ENCODE measurements around the gene OGFOD1.

OGFOD1 gene

GRCh38 chr16:56450986-56451752 is at the start of gene OGFOD1, which contains the start of gene NUDT21:
TSS of gene OGFOD1 (plus strand) at chr16:56451554. CDS start at chr16:56451613, 59 bp downstream.
TSS of gene NUDT21 (minus strand) at chr16:56451332. CDS start at chr16:56451202, 130 bp downstream.
- ATAC-seq = peak; percentile 98 to 99

DNA sequence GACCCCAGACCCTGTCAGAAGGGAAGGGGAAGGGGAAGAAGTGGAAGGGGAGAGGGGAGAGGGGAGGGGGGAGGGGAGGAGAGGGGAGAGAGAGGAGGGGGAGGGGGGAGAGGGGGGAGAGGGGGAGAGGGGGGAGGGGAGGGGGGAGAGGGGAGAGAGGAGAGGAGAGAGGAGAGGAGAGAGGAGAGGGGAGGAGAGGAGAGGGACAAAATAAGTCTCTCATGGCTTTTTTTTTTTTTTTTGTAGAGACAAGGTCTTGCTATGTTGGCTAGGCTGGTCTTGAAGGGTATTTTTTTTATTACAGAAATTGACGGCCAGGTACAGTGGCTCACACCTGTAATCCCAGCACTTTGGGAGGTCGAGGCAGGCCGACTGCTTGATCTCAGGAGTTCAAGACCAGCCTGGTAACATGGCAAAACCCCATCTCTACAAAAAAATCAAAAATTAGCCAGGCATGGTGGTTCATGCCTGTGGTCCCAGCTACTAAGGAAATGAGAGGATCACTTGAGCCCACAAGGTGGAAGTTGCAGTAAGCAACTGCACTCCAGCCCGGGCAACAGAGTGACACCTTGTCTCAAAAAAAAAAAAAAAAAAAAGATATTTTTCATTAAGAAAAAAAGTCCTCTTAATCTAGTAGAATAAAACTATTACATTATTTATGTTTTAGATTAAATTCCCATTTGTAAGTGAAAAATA is 45.2 kb upstream of the OGFOD1 start:
- no peak for ATAC-seq

DNA sequence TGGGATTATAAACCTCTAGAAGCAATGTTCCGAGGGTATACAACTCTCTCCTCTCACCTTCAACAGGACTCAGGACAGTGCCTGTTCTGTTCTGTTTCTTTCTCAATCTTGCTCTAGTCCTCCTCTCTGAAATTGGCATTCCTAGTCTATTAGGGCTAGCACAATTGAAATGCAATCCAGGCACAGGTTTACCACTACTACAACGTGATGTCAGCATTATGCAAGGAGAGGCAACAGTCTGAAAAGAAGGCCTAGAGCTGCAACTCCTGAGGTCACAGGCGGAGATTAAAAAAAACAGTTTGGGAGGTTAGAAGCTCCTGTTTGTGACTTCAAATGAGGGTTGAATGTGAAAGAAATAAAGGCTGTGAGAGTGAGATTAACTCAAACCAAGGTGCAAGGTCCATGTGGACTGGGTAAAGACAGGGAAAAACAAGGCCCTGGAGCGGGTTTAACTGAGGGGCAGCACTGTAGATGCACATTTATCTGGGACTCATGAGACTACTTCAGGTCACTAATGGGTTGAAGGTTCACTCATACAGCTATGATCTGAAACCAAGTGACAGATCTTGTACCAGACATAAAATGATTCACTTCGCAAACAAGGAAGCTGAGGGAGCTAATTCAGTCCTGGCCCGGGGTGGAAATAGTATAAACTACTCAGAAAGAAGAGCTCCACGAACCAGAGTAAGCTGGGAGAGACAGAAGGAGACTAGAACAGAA is 42.8 kb upstream of the OGFOD1 start:
- no peak for ATAC-seq

GRCh38 chr16:56409195-56409594 is 42.2 kb upstream of the OGFOD1 start:
- no peak for ATAC-seq

- ATAC-seq = no peak
Observed at GRCh38 chr16:56411123-56411522, 40.2 kb upstream of the OGFOD1 start.

DNA sequence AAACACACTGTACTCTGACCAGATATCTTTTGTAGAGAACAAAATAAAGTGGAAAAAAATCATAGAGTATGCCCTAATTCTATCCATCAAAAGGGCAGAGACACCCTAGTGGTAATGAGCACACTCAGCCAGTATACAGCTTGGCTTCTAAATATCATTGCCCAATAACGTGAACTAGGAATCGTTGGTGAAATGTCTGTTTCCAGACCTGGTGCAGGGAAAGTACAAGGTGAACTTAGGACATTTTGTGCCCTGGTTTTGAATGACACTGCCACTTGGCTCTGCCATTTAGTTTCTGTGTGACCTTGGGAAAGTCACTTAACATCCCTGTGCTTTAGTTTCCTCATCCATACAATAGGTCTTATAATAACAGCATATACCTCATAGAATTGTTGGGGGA is 39.7 kb upstream of the OGFOD1 start:
- no peak for ATAC-seq

- no peak for ATAC-seq
Observed at GRCh38 chr16:56413381-56413780, 38.0 kb upstream of the OGFOD1 start.

DNA sequence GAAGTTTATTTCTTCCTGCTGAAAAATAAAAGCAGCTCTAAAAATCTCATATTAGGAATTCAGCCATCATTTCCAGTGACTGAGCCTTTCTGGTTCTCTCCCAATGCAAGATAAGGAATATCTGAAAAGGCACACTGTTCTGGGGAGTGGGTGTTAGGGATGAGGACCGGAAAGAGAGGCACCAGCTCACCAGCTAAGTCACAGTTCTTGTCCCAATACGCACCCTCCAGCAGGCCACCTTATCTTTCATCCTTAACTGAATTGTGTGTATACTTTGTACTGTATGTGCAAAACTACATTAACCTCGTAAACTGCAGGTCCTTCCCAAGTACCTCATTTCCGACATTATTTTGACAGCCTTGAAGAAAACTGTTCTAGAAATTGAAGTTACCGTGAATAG is 37.0 kb upstream of the OGFOD1 start:
- ATAC-seq = no peak

GRCh38 chr16:56415875-56416274 is 35.5 kb upstream of the OGFOD1 start:
- no peak for ATAC-seq

DNA sequence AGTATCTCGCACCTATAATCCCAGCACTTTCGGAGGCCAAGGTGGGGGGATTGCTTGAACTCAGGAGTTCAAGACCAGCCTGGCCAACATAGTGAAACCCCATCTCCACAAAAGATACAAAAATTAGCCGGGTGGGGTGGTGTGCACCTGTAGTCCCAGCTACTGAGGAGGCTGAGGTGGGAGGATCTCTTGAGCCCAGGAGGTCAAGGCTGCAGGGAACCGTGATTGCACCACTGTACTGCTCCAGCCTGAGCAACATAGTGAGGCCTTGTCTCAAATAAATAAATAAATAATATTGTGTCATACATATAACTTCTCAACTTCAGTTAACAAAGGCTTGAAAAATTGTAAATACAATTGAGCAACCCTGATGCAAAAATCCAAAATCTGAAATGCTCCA is 34.2 kb upstream of the OGFOD1 start:
- no peak for ATAC-seq

- no peak for ATAC-seq
Observed at GRCh38 chr16:56419740-56420548, 31.4 kb upstream of the OGFOD1 start.

DNA sequence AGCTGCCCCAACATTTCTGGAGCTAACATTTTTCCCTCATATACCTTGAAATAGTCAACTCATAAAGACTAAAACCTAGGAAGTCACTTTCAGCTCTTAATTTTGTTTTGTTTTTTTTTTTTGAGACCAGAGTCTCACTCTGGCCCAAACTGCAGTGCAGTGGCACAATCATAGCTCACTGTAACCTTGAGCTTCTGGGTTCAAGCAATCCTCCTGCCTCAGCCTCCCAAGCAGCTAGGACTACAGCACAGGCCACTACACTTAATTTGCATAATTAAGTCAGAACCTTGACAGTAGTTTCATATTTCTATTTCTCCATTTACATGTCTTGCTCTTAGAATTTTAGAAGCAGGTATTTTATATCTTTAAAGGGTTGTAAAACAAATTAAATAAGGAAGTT is 30.7 kb upstream of the OGFOD1 start:
- ATAC-seq = no peak

DNA sequence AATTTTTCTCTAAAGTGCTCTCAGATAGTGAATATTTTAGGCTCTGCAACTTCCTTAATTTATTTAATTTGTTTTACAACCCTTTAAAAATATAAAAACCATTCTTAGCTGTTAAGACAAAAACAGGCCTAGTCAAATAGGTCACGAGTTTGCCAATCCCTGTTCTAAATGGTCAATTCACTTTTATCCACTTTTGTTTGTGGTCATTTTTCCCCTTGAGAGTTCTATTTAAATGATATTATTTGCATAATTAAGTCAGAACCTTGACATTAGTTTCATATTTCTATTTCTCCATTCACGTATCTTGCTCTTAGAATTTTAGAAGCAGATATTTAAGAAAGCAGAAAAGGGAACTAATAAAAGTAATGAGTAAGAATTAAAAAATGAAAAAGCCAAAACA is 30.0 kb upstream of the OGFOD1 start:
- ATAC-seq = no peak

DNA sequence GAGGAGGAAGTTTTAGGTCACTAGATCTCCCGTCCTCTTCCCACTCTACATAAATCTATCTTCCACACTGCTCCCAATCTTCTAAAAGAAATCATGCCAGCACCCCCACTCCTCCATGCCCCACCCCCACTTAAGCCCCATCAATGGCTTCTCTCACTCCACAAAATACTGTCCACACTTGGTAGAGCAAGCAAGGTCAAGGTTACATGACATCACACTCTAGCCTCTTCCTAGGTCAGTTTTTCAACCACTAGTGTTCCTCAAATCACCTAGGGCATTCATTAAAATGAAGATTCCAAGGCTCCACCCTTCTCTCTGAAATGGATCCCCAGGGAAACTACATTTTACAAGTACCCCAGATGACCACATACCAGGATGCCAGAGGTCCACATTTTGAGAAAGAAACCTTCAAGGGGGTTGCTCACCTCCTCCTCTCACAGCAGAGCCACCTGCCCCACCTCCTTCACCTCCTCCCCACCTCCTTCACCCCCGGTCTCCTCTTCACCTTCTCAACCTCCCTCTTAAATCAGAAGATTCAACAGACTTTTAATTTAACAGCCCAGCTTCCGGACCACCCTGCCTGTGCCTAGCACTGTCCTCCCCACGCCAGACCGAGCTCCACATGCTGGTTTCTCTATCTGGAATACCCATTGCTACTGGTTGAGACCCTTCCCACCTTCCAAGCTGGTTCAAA is 29.2 kb upstream of the OGFOD1 start:
- ATAC-seq = no peak

- ATAC-seq = no peak
Observed at GRCh38 chr16:56422896-56423441, 28.4 kb upstream of the OGFOD1 start.

- no peak for ATAC-seq
Observed at GRCh38 chr16:56423584-56424403, 27.6 kb upstream of the OGFOD1 start.

DNA sequence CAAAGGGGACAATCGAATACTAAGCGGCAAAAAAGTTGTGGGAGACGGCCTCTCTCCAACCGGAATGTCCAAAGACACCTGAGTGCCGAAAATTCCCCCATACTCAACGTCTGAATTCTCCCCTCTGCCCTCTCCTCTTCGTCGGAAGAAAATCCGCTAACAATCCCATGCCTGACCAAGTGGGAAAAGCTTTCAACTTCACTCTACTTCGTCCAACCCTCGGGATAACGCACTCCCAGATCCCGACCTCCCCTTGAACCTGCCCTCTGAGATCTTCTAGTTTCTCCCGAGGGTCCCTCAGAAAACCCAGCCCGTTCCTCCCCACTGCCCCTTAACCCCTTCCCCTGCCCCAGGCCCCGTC is 27.0 kb upstream of the OGFOD1 start:
- no peak for ATAC-seq

GRCh38 chr16:56424791-56425438 is 26.4 kb upstream of the OGFOD1 start:
- ATAC-seq = peak; percentile 41 to 45

DNA sequence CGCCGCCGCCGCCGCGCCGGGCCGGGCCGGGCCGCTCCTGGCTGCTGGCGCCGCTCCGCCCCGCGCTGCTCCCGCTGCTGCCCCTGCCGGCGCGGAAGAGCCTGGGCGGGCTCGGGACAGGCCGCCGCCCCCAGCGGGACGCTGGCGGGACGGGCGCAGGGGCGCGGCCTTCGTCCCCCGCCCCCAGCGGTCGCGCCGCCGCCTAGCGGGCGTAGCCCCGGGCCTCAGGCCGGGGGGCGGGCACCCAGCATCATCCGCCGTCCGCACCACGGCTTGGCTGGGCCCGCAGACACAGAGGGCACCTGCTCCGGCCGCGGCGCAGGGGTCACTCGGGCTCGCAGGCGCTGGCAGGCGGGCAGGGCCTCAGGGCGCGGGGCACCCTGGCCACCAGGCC is 25.9 kb upstream of the OGFOD1 start, which contains the start of gene AMFR:
AMFR (minus strand) TSS at position 107 of the 394 bp plus-strand sequence. CDS start 218 bp downstream, outside the sequence.
- peak; percentile 95 to 97 for ATAC-seq

GRCh38 chr16:56426585-56426984 is 24.8 kb upstream of the OGFOD1 start:
- no peak for ATAC-seq
